NT2/D1 (cell line): ENCODE measurements around the gene FRMD4A.

ENCODE experiments used
- SUZ12 ChIP-seq: IDR thresholded peaks from 2 replicates; pipeline ENCODE4 v1.6.1; 2011; ENCODE audit not compliant: insufficient read length, insufficient read depth; ENCODE audit errors: extremely low read depth
- YY1 ChIP-seq: IDR thresholded peaks from 2 replicates; pipeline ENCODE4 v1.6.1; 2011; ENCODE audit not compliant: insufficient read length, insufficient read depth
- ZNF274 ChIP-seq: IDR thresholded peaks from 2 replicates; pipeline ENCODE4 v1.6.1; 2011; ENCODE audit warnings: mild to moderate bottlenecking, low read depth, low read length

GRCh38 chr10:13869295-13869664, 461.4 kb downstream of the FRMD4A start:
- TF ChIP-seq YY1 (no peak), SUZ12 (no peak), ZNF274 (no peak)
